HepG2 (cell line): ENCODE measurements around the gene ADGRL3. TPM values are rescaled to one million over a fixed set of nuclear protein-coding genes. Genes with fewer than 3 reads are reported as not detected.

Experiments
- ATAC-seq: fragments of 200-7000 bp; cut with Tn5 transposase; 3 replicates; pipeline ENCODE4 v1.9.1; 2020; ENCODE audit warnings: mild to moderate bottlenecking, moderate library complexity
- BruUV-seq: library from RNA; stranded (reverse); fragments of 400-500 nt; replicated peaks from 2 replicates; lab custom pipeline; 2021; lab: Mats Ljungman, UMichigan
- CTCF ChIA-PET: fragments of 300-600 bp; formaldehyde crosslinking; extraction: SDS; loops from one replicate; lab custom pipeline; 2021; ENCODE audit warnings: low total read pairs, inconsistent platforms, low intra/inter-chr PET ratio; lab: Yijun Ruan, JAX
- POLR2A ChIA-PET: fragments of 350-600 bp; sonication (Branson Sonifier 250); formaldehyde crosslinking; loops from one replicate; lab custom pipeline; 2020; ENCODE audit warnings: antibody characterized with exemption, inconsistent platforms; lab: Yijun Ruan, JAX
- DNase-seq: peaks from one replicate; pipeline ENCODE4 v3.0.0-alpha.2; 2015; ENCODE audit warnings: low spot score
- FAIRE-seq: peaks from 3 replicates; lab custom pipeline; 2011; peaks lifted over from hg19 to GRCh38; lab: Jason Lieb, UNC
- H2AFZ ChIP-seq: one replicate; pipeline ENCODE4 v1.6.1; 2011; ENCODE audit warnings: low read length, inconsistent platforms
- H3K27ac ChIP-seq: fragments of 300-600 bp; 3 replicates; pipeline ENCODE4 v1.8.0; 2011; ENCODE audit warnings: mixed run types, mild to moderate bottlenecking, mixed read lengths, low read length, inconsistent platforms; ENCODE audit not compliant: insufficient read depth; ENCODE audit errors: extremely low read length
- H3K27me3 ChIP-seq, 2 experiments: fragments of 200-600 bp in 1 of 2; 2 replicates in 1 of 2; 3 replicates in 1 of 2; pipeline versions ENCODE4 v1.6.0 to v1.8.0; 2011; ENCODE audit warnings: low read length in 2 of 2, mild to moderate bottlenecking in 2 of 2, moderate library complexity in 2 of 2, inconsistent platforms in 1 of 2; ENCODE audit not compliant: insufficient read depth in 2 of 2, control insufficient read depth in 1 of 2
- H3K36me3 ChIP-seq, 2 experiments: fragments of 200-600 bp in 1 of 2; replicated peaks in 1 of 2; 2 replicates in 1 of 2; 3 replicates in 1 of 2; pipeline versions ENCODE4 v1.5.1 to v1.8.0; 2011; ENCODE audit warnings: low read length in 2 of 2, inconsistent platforms in 1 of 2; ENCODE audit not compliant: insufficient read depth in 2 of 2, control insufficient read depth in 1 of 2
- H3K4me1 ChIP-seq: 2 replicates; pipeline ENCODE4 v1.5.1; 2012; ENCODE audit warnings: low read length, inconsistent platforms; ENCODE audit not compliant: insufficient read depth
- H3K4me2 ChIP-seq: 2 replicates; pipeline ENCODE4 v1.6.0; 2011; ENCODE audit warnings: low read depth, low read length, inconsistent platforms
- H3K4me3 ChIP-seq, 3 experiments: fragments of 200-600 bp in 1 of 3; sonication (generic), shearing (Covaris generic) in 1 of 3; replicated peaks in 1 of 3; 2 replicates each; pipeline ENCODE4 v1.5.1; 2011 to 2016; ENCODE audit warnings: low read length in 3 of 3, inconsistent platforms in 2 of 3, low read depth in 2 of 3, mild to moderate bottlenecking in 2 of 3, control low read depth in 1 of 3, mixed read lengths in 1 of 3; ENCODE audit not compliant: insufficient read depth in 1 of 3
- H3K79me2 ChIP-seq: one replicate; pipeline ENCODE4 v1.6.1; 2011; ENCODE audit warnings: low read length, inconsistent platforms; ENCODE audit not compliant: insufficient read depth
- H3K9ac ChIP-seq: 2 replicates; pipeline ENCODE4 v1.6.0; 2011; ENCODE audit warnings: mild to moderate bottlenecking, low read depth, low read length, inconsistent platforms; ENCODE audit not compliant: insufficient read depth
- H3K9me3 ChIP-seq: 2 replicates; pipeline ENCODE4 v1.5.1; 2012; ENCODE audit warnings: mild to moderate bottlenecking, low read length
- H4K20me1 ChIP-seq: 2 replicates; pipeline ENCODE4 v1.6.0; 2011; ENCODE audit warnings: inconsistent platforms, mild to moderate bottlenecking, low read length, moderate library complexity; ENCODE audit not compliant: insufficient read depth
- ATM ChIP-seq: fragments of 450-650 bp; IDR thresholded peaks from 2 replicates; pipeline ENCODE4 v1.7.1; 2017; ENCODE audit warnings: mild to moderate bottlenecking, borderline replicate concordance
- HMG20A ChIP-seq: IDR thresholded peaks from 2 replicates; pipeline ENCODE4 v1.6.1; 2016; ENCODE audit warnings: borderline replicate concordance
- NR2F2 ChIP-seq: IDR thresholded peaks from 2 replicates; pipeline ENCODE4 v1.6.1; 2012; ENCODE audit warnings: low read depth, inconsistent platforms, borderline replicate concordance
- PAF1 ChIP-seq: IDR thresholded peaks from 2 replicates; pipeline ENCODE4 v1.6.1; 2016; ENCODE audit warnings: missing genetic modification reagents, missing compliant biosample characterization
- PRMT3 ChIP-seq: sonication (generic); formaldehyde crosslinking; IDR thresholded peaks from 2 replicates; pipeline ENCODE4 v1.8.1; 2022; ENCODE audit warnings: low read depth, mild to moderate bottlenecking, moderate library complexity, missing genetic modification reagents, borderline replicate concordance
- SRSF1 ChIP-seq: fragments of 200-400 bp; formaldehyde crosslinking; optimal IDR thresholded peaks from 2 replicates; pipeline ENCODE3; 2017; ENCODE audit warnings: mild to moderate bottlenecking, low read depth, low read length, moderate library complexity
- TERF1 ChIP-seq: sonication (generic); formaldehyde crosslinking; IDR thresholded peaks from 2 replicates; pipeline ENCODE4 v1.8.0; 2022; ENCODE audit warnings: mild to moderate bottlenecking, missing genetic modification reagents, moderate library complexity
- THYN1 ChIP-seq: sonication (generic); formaldehyde crosslinking; IDR thresholded peaks from 2 replicates; pipeline ENCODE4 v1.8.1; 2023; ENCODE audit warnings: low read depth, mild to moderate bottlenecking, moderate library complexity, missing genetic modification reagents, borderline replicate concordance
- TRIM24 ChIP-seq: sonication (generic); formaldehyde crosslinking; IDR thresholded peaks from 2 replicates; pipeline ENCODE4 v1.8.0; 2022; ENCODE audit warnings: mild to moderate bottlenecking, missing genetic modification reagents
- ZNF350 ChIP-seq: sonication (generic); formaldehyde crosslinking; IDR thresholded peaks from 2 replicates; pipeline ENCODE4 v1.4.0; 2020; ENCODE audit warnings: mild to moderate bottlenecking, low read depth, missing genetic modification reagents, borderline replicate concordance
- ZNF367 ChIP-seq: sonication (generic); formaldehyde crosslinking; IDR thresholded peaks from 2 replicates; pipeline ENCODE4 v1.4.0; 2020; ENCODE audit warnings: missing genetic modification reagents, borderline replicate concordance
- ZNF552 ChIP-seq: sonication (generic); formaldehyde crosslinking; IDR thresholded peaks from 2 replicates; pipeline ENCODE4 v1.9.0; 2022; ENCODE audit warnings: missing genetic modification reagents, mild to moderate bottlenecking, borderline replicate concordance
- ZNF605 ChIP-seq: sonication (generic); formaldehyde crosslinking; IDR thresholded peaks from 2 replicates; pipeline ENCODE4 v1.8.0; 2022; ENCODE audit warnings: mild to moderate bottlenecking, missing genetic modification reagents
- ZNF747 ChIP-seq: sonication (generic); formaldehyde crosslinking; IDR thresholded peaks from 2 replicates; pipeline ENCODE4 v1.8.1; 2023; ENCODE audit warnings: missing genetic modification reagents, mild to moderate bottlenecking, borderline replicate concordance
- ZNF788 ChIP-seq: sonication (generic); formaldehyde crosslinking; IDR thresholded peaks from 2 replicates; pipeline ENCODE4 v1.5.0; 2020; ENCODE audit warnings: mild to moderate bottlenecking, missing genetic modification reagents, borderline replicate concordance
- WGBS: methylation state at CpG from one replicate; pipeline ENCODE4 v1.1.6; 2017; ENCODE audit warnings: low lambda C conversion rate; 5-methylcytosine and 5-hydroxymethylcytosine counted together
- in situ Hi-C: cut with HindIII; loops from 2 replicates; pipeline ENCODE4 v1.10.0; 2017; ENCODE audit warnings: low pct_unique_long_range_greater_than_20kb; ENCODE audit not compliant: extremely low pct_ligation_motif_present
- intact Hi-C: fragments of 100-400 bp; cut with micrococcal nuclease; formaldehyde crosslinking; loops from one replicate; pipeline ENCODE4 v1.10.0; 2022; ENCODE audit not compliant: unreplicated experiment
- polyA plus RNA-seq, 8 experiments: library from polyadenylated mRNA; depleted of rRNA in 3 of 8; stranded (reverse) in 7 of 8; unstranded in 1 of 8; fragments of >200 nt; fragmentation: Illumina TruSeq in 4 of 8; extraction: Trizol in 4 of 8; gene quantifications; 2 replicates each; pipeline versions ENCODE4 v1.2.1 to v1.2.3, GENCODE V29; 2011 to 2016; ENCODE audit warnings: low read depth in 4 of 8, missing spikeins in 1 of 8, mixed read lengths in 1 of 8; ENCODE audit not compliant: insufficient read depth in 1 of 8
- total RNA-seq, 5 experiments: library from RNA; depleted of rRNA; stranded (reverse); fragments of >200 nt; fragmentation: Illumina TruSeq; extraction: Trizol; gene quantifications; 2 replicates each; pipeline ENCODE4 v1.2.3, GENCODE V29; 2016; ENCODE audit warnings: low read depth in 1 of 5
- TF ChIP-seq, protein P1 (sequence below): sonication (generic); formaldehyde crosslinking; IDR thresholded peaks from 2 replicates; pipeline ENCODE4 v1.4.0; 2020; ENCODE audit warnings: missing genetic modification reagents

Gene ADGRL3
- total and polyA plus RNA-seq, 2 of the 13 experiments (the other 11 are each of a cell fraction or from before 2014, with no cell fraction given), result 0.04 to 0.05 TPM

DNA sequence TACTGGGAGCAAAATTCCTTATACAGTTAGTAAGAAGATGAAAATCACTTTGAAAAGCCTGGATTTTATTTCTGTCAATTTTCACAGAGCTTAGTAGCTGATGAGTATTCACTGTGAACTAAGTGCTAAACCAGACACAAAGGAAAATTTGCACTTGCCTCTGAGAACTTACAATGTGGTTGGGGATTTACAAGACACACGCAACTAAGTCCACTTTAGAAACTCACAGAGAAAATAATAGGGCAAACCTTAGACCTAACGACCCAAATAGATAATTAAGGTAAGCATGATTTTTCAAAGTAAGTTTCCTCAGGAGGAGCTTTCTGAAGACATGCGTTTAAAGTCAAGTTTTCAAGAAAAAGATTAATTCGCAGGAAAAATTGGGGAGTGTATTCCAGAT is 708.9 kb downstream of the ADGRL3 start:
- intact Hi-C loops (no loop called here), in situ Hi-C loops (no loop called here)
- Histone ChIP-seq H3K27ac (no peak overlapping the region), H3K9me3 (no peaks in the 10 kb centered on the region), H3K79me2 (no peaks in the 10 kb centered on the region), H3K27me3 (no peaks in the 10 kb centered on the region; a peak in 1 of 5 replicates), H3K4me1 (no peaks in the 10 kb centered on the region), H3K36me3 (no peaks in the 10 kb centered on the region), H3K9ac (no peak overlapping the region), H4K20me1 (no peaks in the 10 kb centered on the region), H2AFZ (no peak overlapping the region), H3K4me3 (no peak overlapping the region), H3K4me2 (no peak overlapping the region)
- DNase-seq, result no peak
- ATAC-seq, result no peak
- ChIA-PET POLR2A (no interaction called here), CTCF (no interaction called here)
- 21% methylated on average over 4 of the region's 4 CpGs for WGBS
- no TSS peak for BruUV-seq
- no peak for FAIRE-seq
- TF ChIP-seq NR2F2 (no peak), ZNF747 (CRISPR knock-in tag) (no peak), THYN1 (no peak), ZNF350 (CRISPR knock-in tag) (no peak), PAF1 (CRISPR knock-in tag) (no peak), SRSF1 (no peak), ZNF367 (no peak)
- TF ChIP-seq, protein P1, sequence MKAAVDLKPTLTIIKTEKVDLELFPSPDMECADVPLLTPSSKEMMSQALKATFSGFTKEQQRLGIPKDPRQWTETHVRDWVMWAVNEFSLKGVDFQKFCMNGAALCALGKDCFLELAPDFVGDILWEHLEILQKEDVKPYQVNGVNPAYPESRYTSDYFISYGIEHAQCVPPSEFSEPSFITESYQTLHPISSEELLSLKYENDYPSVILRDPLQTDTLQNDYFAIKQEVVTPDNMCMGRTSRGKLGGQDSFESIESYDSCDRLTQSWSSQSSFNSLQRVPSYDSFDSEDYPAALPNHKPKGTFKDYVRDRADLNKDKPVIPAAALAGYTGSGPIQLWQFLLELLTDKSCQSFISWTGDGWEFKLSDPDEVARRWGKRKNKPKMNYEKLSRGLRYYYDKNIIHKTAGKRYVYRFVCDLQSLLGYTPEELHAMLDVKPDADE (CRISPR knock-in tag), result no peak

DNA sequence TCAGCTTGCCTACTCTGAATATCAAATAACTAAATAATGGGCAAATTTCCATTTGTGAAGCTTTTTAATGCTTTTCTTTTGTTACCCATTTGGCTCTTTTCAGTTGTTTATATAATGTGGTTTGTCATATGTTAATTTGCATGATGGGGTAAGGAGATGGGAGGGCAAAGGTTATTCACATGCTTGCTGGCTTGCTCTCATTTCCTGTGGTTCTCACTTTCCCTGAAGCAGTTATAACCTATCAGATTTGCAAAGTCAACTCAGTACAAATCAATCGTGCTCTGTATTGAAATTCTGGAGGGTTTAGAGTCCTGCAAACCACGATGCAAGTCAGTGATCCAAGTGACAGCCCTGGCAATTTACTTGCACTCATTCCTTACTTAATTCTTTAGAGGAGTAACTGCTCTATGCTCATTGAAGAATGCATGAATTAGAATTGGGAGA is 711.2 kb downstream of the ADGRL3 start:
- intact Hi-C loops, result no loop called here
- DNase-seq, result no peak

More for the DNA sequence above, 711.2 kb downstream of the ADGRL3 start:
- no peak overlapping the region for H3K9ac ChIP-seq
- in situ Hi-C loops, result no loop called here
- CTCF ChIA-PET, result no interaction called here
- H3K4me1 ChIP-seq, result no peaks in the 10 kb centered on the region
- no TSS peak for BruUV-seq
- no peak overlapping the region for H3K27ac ChIP-seq
- no peak overlapping the region for H3K4me2 ChIP-seq
- no peak for ATAC-seq
- H3K27me3 ChIP-seq, result no peaks in the 10 kb centered on the region; a peak in 1 of 5 replicates
- H3K36me3 ChIP-seq, result no peaks in the 10 kb centered on the region
- no peaks in the 10 kb centered on the region for H4K20me1 ChIP-seq
- no peak overlapping the region for H2AFZ ChIP-seq
- no peak for FAIRE-seq
- no peak for TF ChIP-seq ATM
- TF ChIP-seq ZNF788 (CRISPR knock-in tag), result no peak
- no peak for TF ChIP-seq ZNF605 (CRISPR knock-in tag)
- no peak for TF ChIP-seq TERF1 (CRISPR knock-in tag)
- no peak for TF ChIP-seq TRIM24
- TF ChIP-seq PRMT3 (CRISPR knock-in tag), result no peak
- TF ChIP-seq ZNF552 (CRISPR knock-in tag), result no peak
- TF ChIP-seq HMG20A (CRISPR knock-in tag), result no peak
- TF ChIP-seq, all 625 proteins: peak for 0
- H3K4me3 ChIP-seq, result no peak overlapping the region
- WGBS, result 10% methylated on average over 2 of the region's 2 CpGs
- no peaks in the 10 kb centered on the region for H3K79me2 ChIP-seq
- H3K9me3 ChIP-seq, result no peaks in the 10 kb centered on the region
- POLR2A ChIA-PET, result no interaction called here
